Natural killer cell (primary cell): ENCODE data around the gene PSMB1. TPM values are rescaled to one million over a fixed set of nuclear protein-coding genes. Genes with fewer than 3 reads are reported as not detected.

Source experiments
- ATAC-seq, 3 donors: fragments of 150-1000 bp in 2 of 3; fragments of 200-7000 bp in 1 of 3; cut with Tn5 transposase; 1 replicate in 1 of 3; 2 replicates in 2 of 3; pipeline ENCODE4 v1.10.0; 2021; ENCODE audit warnings: mild to moderate bottlenecking in 2 of 3, moderate library complexity in 2 of 3
- DNase-seq, 2 donors: peaks; one replicate each; pipeline versions ENCODE4 v3.0.0 to v3.0.0-alpha.2; 2013 to 2021; ENCODE audit warnings: mixed read lengths in 1 of 2
- H3K27ac ChIP-seq: one replicate; pipeline ENCODE4 v1.5.1; 2013; ENCODE audit warnings: mild to moderate bottlenecking, low read length
- H3K27me3 ChIP-seq: one replicate; pipeline ENCODE4 v1.6.1; 2013; ENCODE audit warnings: low read length; ENCODE audit not compliant: control insufficient read depth, insufficient read depth
- H3K36me3 ChIP-seq: one replicate; pipeline ENCODE4 v1.6.1; 2013; ENCODE audit warnings: low read length; ENCODE audit not compliant: control insufficient read depth, insufficient read depth
- H3K4me1 ChIP-seq: one replicate; pipeline ENCODE4 v1.6.1; 2013; ENCODE audit warnings: low read length; ENCODE audit not compliant: control insufficient read depth, insufficient read depth
- H3K4me3 ChIP-seq: one replicate; pipeline ENCODE4 v1.5.1; 2013; ENCODE audit warnings: low read length
- H3K9me3 ChIP-seq: one replicate; pipeline ENCODE4 v1.6.1; 2013; ENCODE audit warnings: low read length; ENCODE audit not compliant: control insufficient read depth, insufficient read depth
- H3K27ac Mint-ChIP-seq, 2 donors: one replicate each; pipeline ENCODE4 v1.8.0; 2022; ENCODE audit warnings: mild to moderate bottlenecking in 2 of 2, mixed read lengths in 2 of 2, moderate library complexity in 1 of 2
- H3K27me3 Mint-ChIP-seq, 2 donors: one replicate each; pipeline ENCODE4 v1.8.0; 2022; ENCODE audit warnings: low read depth in 2 of 2, mixed read lengths in 2 of 2
- H3K36me3 Mint-ChIP-seq: one replicate; pipeline ENCODE4 v1.8.0; 2022; ENCODE audit warnings: mixed read lengths
- H3K4me1 Mint-ChIP-seq, 2 donors: one replicate each; pipeline ENCODE4 v1.8.0; 2022; ENCODE audit warnings: mixed read lengths in 2 of 2
- H3K4me3 Mint-ChIP-seq: one replicate; pipeline ENCODE4 v1.8.0; 2022; ENCODE audit warnings: mild to moderate bottlenecking, moderate library complexity, mixed read lengths
- H3K9me3 Mint-ChIP-seq, 2 donors: one replicate each; pipeline ENCODE4 v1.8.0; 2022; ENCODE audit warnings: mixed read lengths in 2 of 2
- WGBS: methylation state at CpG from one replicate; pipeline ENCODE4 v1.1.7; 2013; ENCODE audit warnings: missing lambda C conversion rate; ENCODE audit not compliant: insufficient coverage; 5-methylcytosine and 5-hydroxymethylcytosine counted together
- intact Hi-C: fragments of 100-400 bp; cut with micrococcal nuclease; formaldehyde crosslinking; loops from one replicate; pipeline ENCODE4 v1.14.2; 2022
- total RNA-seq, 4 donors: library from RNA; stranded (reverse); fragments of 120-200 nt in 1 of 4; gene quantifications; one replicate each; pipeline versions ENCODE4 v1.2.3 to v1.2.4, GENCODE V29; 2013 to 2022
- TF ChIP-seq, protein P1 (sequence below): fragments of 200-600 bp; IDR thresholded peaks from one replicate; pipeline ENCODE4 v1.8.0; 2022; ENCODE audit warnings: antibody characterized with exemption

Gene PSMB1
- total RNA-seq, 3 donors from 2014 or later (not counting 1 experiment from before 2014, with no cell fraction given) = 102 to 129 (median 103) TPM

DNA sequence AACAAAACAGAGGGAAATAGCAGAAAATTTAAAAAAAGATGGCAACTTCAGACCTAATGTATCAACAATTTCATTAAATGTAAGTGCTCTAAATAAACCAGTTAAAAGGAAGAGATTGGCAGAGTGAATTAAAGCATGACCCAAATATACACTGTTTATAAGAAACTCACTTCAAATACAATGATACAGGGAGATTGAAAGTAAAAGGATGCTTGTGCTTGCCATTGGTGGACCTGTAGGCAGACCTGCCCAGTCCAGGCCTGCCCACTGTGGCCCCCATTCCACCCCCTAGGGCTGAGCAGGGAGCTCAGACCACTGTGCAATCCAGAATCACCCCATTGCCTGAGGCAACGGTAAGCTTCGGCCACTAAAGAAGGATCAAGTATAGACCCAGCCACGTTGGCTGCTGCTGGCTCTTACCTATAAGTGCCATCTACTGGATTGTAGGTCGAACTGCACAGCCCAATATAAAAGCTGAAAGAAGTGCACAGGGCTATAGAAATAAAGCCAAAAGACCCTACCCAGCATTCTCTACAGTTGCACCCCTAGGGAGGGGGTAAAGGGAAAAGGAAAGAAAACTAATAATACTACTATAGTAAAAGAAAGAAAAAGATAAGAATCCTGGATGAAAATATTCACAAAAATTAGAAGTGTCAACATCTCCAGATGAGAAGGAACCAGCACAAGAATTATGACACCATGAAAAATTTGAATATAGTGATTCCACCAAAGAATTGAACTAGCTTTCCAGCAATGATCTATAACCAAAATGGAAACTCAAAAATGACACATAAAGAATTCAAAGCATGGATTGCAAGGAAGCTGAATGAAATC, 36.1 kb downstream of the PSMB1 start:
- no peaks in the 10 kb centered on the region for H3K36me3 Mint-ChIP-seq

DNA sequence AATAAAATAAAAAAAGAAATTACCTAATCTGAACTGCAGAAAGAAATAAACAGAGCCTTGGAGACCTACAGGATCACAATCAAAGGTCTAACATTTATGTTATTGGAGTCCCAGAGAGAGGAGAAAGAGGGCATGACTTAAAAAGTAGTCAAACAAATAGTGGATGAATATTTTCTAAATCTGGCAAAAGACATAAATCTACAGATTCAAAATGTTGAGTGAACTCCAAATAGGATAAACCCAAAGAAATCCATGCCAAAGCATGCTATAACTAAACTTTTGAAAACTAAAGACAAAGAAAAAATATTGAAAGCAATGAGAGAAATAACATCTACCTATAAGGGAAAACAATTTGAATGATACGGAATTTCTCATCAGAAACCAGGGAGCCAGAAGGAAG, 38.2 kb downstream of the PSMB1 start:
- no CpG with 5 or more reads among the region's 1 CpG for WGBS
- DNase-seq (no peak), ATAC-seq (no peak)
- Histone ChIP-seq H3K9me3 (no peaks in the 10 kb centered on the region), H3K27ac (no peak overlapping the region), H3K27me3 (peaks cover 9% of the 10 kb centered on the region), H3K36me3 (no peaks in the 10 kb centered on the region), H3K4me1 (peaks cover 3% of the 10 kb centered on the region), H3K4me3 (no peak overlapping the region)
- no peaks in the 10 kb centered on the region for H3K9me3 Mint-ChIP-seq
- intact Hi-C loops = loop anchor here (5.0 to 10.0 kb wide), 2 partner anchors 133 to 220 kb away; partner anchors contain the start of gene DLL1
- H3K27ac Mint-ChIP-seq = no peak overlapping the region
- H3K4me3 Mint-ChIP-seq = no peak overlapping the region
- no peaks in the 10 kb centered on the region for H3K36me3 Mint-ChIP-seq
- H3K4me1 Mint-ChIP-seq = peaks cover 7 to 8% of the 10 kb centered on the region in 2 donors
- TF ChIP-seq, protein P1, sequence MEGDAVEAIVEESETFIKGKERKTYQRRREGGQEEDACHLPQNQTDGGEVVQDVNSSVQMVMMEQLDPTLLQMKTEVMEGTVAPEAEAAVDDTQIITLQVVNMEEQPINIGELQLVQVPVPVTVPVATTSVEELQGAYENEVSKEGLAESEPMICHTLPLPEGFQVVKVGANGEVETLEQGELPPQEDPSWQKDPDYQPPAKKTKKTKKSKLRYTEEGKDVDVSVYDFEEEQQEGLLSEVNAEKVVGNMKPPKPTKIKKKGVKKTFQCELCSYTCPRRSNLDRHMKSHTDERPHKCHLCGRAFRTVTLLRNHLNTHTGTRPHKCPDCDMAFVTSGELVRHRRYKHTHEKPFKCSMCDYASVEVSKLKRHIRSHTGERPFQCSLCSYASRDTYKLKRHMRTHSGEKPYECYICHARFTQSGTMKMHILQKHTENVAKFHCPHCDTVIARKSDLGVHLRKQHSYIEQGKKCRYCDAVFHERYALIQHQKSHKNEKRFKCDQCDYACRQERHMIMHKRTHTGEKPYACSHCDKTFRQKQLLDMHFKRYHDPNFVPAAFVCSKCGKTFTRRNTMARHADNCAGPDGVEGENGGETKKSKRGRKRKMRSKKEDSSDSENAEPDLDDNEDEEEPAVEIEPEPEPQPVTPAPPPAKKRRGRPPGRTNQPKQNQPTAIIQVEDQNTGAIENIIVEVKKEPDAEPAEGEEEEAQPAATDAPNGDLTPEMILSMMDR = no peak
- peaks cover 40 to 43% of the 10 kb centered on the region in 2 donors for H3K27me3 Mint-ChIP-seq

More for the DNA sequence above, 36.1 kb downstream of the PSMB1 start:
- peaks cover 3% of the 10 kb centered on the region for H3K4me1 ChIP-seq
- no peaks in the 10 kb centered on the region for H3K9me3 ChIP-seq
- H3K36me3 ChIP-seq = no peaks in the 10 kb centered on the region
- no peak overlapping the region for H3K27ac ChIP-seq
- intact Hi-C loops = loop anchor here (1.0 to 10.0 kb wide), 4 partner anchors 135 to 686 kb away; partner anchors contain the start of gene DLL1
- DNase-seq (peak; percentile 35 to 69), ATAC-seq (peak; percentile 91 to 100 (median 100))
- Mint-ChIP-seq H3K4me1 (peaks cover 9 to 14% of the 10 kb centered on the region in 2 donors), H3K9me3 (no peaks in the 10 kb centered on the region), H3K27me3 (peaks cover 45 to 53% of the 10 kb centered on the region in 2 donors), H3K27ac (no peak overlapping the region), H3K4me3 (peak overlapping the region; percentile 18)
- TF ChIP-seq, protein P1 = peak; percentile 90
- 2% methylated on average over 4 of the region's 4 CpGs for WGBS
- no peak overlapping the region for H3K4me3 ChIP-seq
- peaks cover 9% of the 10 kb centered on the region for H3K27me3 ChIP-seq

GRCh38 chr6:170512249-170512648, 40.9 kb downstream of the PSMB1 start:
- Histone ChIP-seq H3K27me3 (no peaks in the 10 kb centered on the region), H3K36me3 (no peaks in the 10 kb centered on the region), H3K27ac (no peak overlapping the region), H3K4me1 (peaks cover 3% of the 10 kb centered on the region), H3K9me3 (no peaks in the 10 kb centered on the region), H3K4me3 (no peak overlapping the region)
- Mint-ChIP-seq H3K4me3 (no peak overlapping the region), H3K9me3 (no peaks in the 10 kb centered on the region), H3K27me3 (peaks cover 22% of the 10 kb centered on the region in 2 donors), H3K27ac (no peak overlapping the region), H3K4me1 (peaks cover 7 to 8% of the 10 kb centered on the region in 2 donors), H3K36me3 (no peaks in the 10 kb centered on the region)
- WGBS = 82% methylated on average over 3 of the region's 4 CpGs
- TF ChIP-seq, protein P1 = no peak
- DNase-seq (no peak), ATAC-seq (no peak)
- intact Hi-C loops = loop anchor here (10.0 kb wide), 1 partner anchor 217 kb away; the partner anchor contains the start of gene DLL1
